ENCODE measurements around the gene FOXM1. TPM values are rescaled to one million over a fixed set of nuclear protein-coding genes. Genes with fewer than 3 reads are reported as not detected.
"Not testable (repeated sequence)": the region's sequence is repeated elsewhere in the genome, so short reads cannot be mapped to it uniquely, and the experiment has no call there.

The FOXM1 gene
- total RNA-seq, 4 donors from 2014 or later, result 6.4 to 31.4 (median 11.2) TPM

DNA sequence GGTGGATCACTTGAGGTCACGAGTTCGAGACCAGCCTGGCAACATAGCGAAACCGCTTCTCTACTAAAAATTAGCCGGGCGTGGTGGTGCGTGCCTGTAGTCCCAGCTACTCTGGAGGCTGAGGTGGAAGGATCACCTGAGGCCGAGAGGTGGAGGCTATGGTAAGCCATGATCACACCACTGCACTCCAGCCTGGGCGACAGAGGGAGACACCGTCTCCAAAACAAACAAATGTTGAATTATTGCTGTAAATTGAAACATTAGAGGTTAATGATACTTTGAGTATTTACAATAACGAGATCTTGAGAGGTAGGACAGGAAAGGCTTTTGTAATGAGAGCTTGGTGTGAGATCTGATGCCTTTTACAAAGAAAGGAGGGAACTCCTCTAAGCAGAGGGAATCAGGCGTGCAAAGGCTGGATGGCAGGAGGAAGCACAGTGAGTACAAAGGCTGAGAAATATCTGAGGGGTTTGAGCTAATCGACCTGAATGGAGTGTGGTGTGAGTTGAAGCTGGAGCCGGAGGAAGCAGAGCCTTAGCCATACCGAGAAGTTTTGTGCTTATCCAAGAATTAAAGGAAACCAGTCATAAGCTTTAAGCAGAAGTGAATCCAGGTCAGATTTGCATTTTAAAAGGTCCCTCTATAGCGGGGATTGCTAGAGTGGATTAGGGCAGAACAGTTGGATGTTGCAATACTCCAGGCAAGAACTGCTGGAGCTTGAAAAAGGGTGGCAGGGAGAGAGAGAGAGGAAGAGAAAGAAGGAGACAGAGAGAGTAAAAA, 1.2 kb upstream of the FOXM1 start:
- peak overlapping the region; percentile 95 to 99 (median 96) for H3K4me3 ChIP-seq
- no peaks in the 10 kb centered on the region for H3K27me3 ChIP-seq
- no peaks in the 10 kb centered on the region for H3K36me3 ChIP-seq
- H3K4me1 ChIP-seq, result peaks cover 0 to 16% (median 5%) of the 10 kb centered on the region in 4 donors
- no peaks in the 10 kb centered on the region for H3K9me3 ChIP-seq
- TF ChIP-seq POLR2A (IDR thresholded peaks at IDR 0.05), result no peak
- TF ChIP-seq, protein P1, sequence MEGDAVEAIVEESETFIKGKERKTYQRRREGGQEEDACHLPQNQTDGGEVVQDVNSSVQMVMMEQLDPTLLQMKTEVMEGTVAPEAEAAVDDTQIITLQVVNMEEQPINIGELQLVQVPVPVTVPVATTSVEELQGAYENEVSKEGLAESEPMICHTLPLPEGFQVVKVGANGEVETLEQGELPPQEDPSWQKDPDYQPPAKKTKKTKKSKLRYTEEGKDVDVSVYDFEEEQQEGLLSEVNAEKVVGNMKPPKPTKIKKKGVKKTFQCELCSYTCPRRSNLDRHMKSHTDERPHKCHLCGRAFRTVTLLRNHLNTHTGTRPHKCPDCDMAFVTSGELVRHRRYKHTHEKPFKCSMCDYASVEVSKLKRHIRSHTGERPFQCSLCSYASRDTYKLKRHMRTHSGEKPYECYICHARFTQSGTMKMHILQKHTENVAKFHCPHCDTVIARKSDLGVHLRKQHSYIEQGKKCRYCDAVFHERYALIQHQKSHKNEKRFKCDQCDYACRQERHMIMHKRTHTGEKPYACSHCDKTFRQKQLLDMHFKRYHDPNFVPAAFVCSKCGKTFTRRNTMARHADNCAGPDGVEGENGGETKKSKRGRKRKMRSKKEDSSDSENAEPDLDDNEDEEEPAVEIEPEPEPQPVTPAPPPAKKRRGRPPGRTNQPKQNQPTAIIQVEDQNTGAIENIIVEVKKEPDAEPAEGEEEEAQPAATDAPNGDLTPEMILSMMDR (IDR thresholded peaks at IDR 0.05), result no peak
- no peak for DNase-seq
- peak overlapping the region; percentile 96 to 99 (median 96) for H3K27ac ChIP-seq

DNA sequence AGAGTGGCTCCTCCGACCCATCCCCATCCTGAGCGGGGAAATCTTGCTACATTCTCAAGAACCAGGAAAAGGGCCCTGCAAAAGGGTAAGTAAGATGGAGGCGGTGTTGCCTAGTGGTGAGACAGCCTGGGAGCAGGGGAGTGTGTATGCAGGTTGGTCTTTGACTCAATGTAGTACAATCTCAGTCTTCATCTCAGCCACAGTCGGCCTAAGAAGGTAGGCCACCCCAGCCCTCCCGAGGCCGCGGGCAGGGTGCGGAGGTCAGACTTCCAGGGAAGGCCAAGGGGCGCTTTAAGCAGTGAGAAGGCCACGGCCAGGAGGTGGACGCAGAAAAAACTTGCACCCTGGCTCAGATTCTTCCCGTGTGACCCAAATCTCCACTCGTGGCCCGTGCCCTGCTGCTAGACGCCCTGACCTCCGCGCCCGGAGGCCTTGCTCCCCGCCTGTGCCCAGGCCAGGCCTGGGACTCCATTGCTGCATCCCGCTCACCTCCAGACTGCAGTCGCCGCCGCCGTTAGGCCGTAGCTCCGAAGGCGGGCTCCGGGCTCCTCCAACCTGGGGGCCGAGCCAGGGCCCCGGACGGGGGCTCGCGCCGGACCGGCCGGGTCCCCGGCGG, 435 bp downstream of the FOXM1 start:
- peak overlapping the region; percentile 96 to 99 (median 96) for H3K27ac ChIP-seq
- no peaks in the 10 kb centered on the region for H3K27me3 ChIP-seq

DNA sequence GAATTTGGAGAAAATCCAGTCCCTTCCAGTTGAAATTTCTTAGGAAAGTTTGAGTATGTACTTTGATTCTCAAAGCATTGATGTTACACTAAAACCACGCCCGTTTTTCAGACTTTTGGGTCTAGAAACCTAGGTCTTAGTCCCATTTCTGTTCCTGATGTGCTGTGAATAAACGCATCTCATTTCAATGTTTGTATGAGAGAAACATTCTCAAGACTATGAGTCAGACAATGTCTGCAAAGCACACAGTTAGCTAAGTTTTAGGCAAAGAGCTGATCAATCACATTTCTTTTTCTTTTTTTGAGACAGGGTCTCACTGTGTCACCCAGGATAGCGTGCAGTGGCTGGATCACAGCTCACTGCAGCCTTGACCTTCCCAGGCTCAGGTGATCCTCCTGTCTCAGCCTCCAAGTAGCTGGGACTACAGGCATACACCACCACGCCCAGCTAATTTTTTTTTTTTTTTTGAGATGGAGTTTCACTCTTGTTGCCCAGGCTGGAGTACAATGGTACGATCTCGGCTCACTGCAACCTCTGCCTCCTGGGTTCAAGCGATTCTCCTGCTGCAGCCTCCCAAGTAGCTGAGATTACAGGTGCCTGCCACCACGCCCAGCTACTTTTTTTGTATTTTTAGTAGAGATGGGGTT, 7.9 kb downstream of the FOXM1 start:
- H3K36me3 ChIP-seq, H3K27ac ChIP-seq, H3K4me3 ChIP-seq, H3K9me3 ChIP-seq, DNase-seq, H3K27me3 ChIP-seq, H3K4me1 ChIP-seq: not testable (repeated sequence)

More for the DNA sequence above, 435 bp downstream of the FOXM1 start:
- Histone ChIP-seq H3K4me1 (peaks cover 0 to 16% (median 5%) of the 10 kb centered on the region in 4 donors), H3K4me3 (peak overlapping the region; percentile 95 to 99 (median 96)), H3K36me3 (no peaks in the 10 kb centered on the region), H3K9me3 (no peaks in the 10 kb centered on the region)
- TF ChIP-seq, protein P1 (IDR thresholded peaks at IDR 0.05), result no peak
- TF ChIP-seq POLR2A (IDR thresholded peaks at IDR 0.05), result no peak
- no peak for DNase-seq

DNA sequence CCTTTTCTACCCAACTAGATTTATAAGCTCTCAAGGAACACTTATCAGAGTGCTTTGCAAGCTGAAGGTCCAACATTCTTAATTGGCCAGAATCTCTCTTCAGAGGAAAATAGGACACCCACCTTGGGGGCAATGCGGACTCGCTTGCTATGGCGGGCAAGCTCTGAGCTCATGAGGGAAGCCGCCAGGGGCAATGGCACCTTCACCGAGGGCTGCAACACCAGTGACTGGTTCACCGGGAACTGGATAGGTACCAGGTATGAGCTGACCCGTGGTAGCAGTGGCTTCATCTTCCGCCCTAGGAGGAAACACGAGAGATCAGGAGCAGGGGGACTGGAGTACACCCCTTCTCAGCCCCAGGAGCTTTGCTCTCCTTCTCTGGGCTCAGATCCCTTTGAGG, 12.8 kb downstream of the FOXM1 start:
- Histone ChIP-seq H3K27me3 (no peaks in the 10 kb centered on the region), H3K4me3 (no peak overlapping the region), H3K9me3 (no peaks in the 10 kb centered on the region), H3K36me3 (peaks cover 0 to 3% (median 0%) of the 10 kb centered on the region in 3 donors), H3K4me1 (no peaks in the 10 kb centered on the region), H3K27ac (no peak overlapping the region)
- no peak for DNase-seq
- TF ChIP-seq, protein P1 (IDR thresholded peaks at IDR 0.05), result no peak
- TF ChIP-seq POLR2A (IDR thresholded peaks at IDR 0.05), result no peak

DNA sequence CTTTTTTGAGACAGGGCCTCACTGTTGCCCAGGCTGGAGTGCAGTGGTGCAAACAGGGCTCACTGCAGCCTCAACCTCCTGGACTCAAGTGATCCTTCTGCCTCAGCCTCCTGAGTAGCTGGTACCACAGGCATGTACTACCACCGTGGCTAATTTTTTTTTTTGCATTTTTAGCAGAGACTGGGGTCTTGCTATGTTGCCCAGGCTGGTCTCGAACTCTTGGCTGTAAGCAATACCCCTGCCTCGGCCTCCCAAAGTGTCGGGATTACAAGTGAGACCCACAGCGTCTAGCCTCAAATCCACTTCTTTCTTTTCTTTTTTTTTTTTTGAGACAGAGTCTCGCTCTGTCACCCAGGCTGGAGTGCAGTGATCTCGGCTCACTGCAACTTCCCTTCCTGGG, 13.6 kb downstream of the FOXM1 start:
- not testable (repeated sequence) for H3K27ac ChIP-seq, H3K27me3 ChIP-seq, DNase-seq, H3K9me3 ChIP-seq, H3K36me3 ChIP-seq, H3K4me3 ChIP-seq, H3K4me1 ChIP-seq

DNA sequence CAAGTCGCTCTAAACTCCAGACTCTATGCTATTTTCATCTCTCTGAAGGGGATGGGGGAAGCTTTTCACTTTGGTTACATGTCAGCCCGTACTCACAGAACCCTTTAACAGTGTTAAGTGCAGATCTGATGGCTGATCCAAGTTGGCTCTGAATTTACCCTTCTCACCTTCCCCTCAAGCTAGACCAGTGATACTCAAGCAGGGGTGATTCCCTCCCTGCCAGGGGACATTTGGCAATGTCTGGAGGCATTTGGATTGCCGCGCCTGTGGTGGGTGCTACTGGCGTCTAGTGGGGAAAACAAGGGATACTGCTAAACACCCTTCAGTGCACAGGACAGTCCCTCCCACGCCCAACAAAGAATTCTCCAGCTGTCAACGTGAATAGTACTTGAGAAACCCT, 14.1 kb downstream of the FOXM1 start:
- DNase-seq, result no peak
- Histone ChIP-seq H3K36me3 (peaks cover 0 to 3% (median 0%) of the 10 kb centered on the region in 3 donors), H3K27me3 (no peaks in the 10 kb centered on the region)

More for the DNA sequence above, 14.1 kb downstream of the FOXM1 start:
- Histone ChIP-seq H3K4me1 (no peaks in the 10 kb centered on the region), H3K4me3 (no peak overlapping the region), H3K9me3 (no peaks in the 10 kb centered on the region), H3K27ac (no peak overlapping the region)
- no peak for TF ChIP-seq POLR2A (IDR thresholded peaks at IDR 0.05)
- TF ChIP-seq, protein P1 (IDR thresholded peaks at IDR 0.05), result no peak
